Thyroid gland (tissue), 4 donors: Measurements from ENCODE around the gene ENKD1. TPM values are rescaled to one million over a fixed set of nuclear protein-coding genes. Genes with fewer than 3 reads are reported as not detected.
A peak's percentile ranks its signal among the peaks of the same experiment; 100 is the strongest.
"Not testable (repeated sequence)": the region's sequence is repeated elsewhere in the genome, so short reads cannot be mapped to it uniquely, and the experiment has no call there.

Source experiments
- DNase-seq, 2 donors: peaks; one replicate each; pipeline ENCODE4 v3.0.0-alpha.2; 2019
- H3K27ac ChIP-seq, 3 donors: fragments of 200-600 bp; sonication (generic); 1 replicate in 2 of 3; 2 replicates in 1 of 3; pipeline ENCODE4 v1.5.1; 2016 to 2019; ENCODE audit warnings: mild to moderate bottlenecking in 1 of 3, moderate library complexity in 1 of 3
- H3K27me3 ChIP-seq: fragments of 200-600 bp; sonication (generic); one replicate; pipeline ENCODE4 v1.5.1; 2019
- H3K36me3 ChIP-seq, 2 donors: fragments of 200-600 bp; sonication (generic); one replicate each; pipeline ENCODE4 v1.5.1; 2016 to 2019
- H3K4me1 ChIP-seq, 2 donors: fragments of 200-600 bp; sonication (generic); one replicate each; pipeline ENCODE4 v1.5.1; 2017 to 2019
- H3K4me3 ChIP-seq, 3 donors: fragments of 200-600 bp; sonication (generic); replicated peaks in 1 of 3; 1 replicate in 2 of 3; 2 replicates in 1 of 3; pipeline ENCODE4 v1.5.1; 2016; ENCODE audit warnings: mild to moderate bottlenecking in 1 of 3
- H3K9me3 ChIP-seq: fragments of 200-600 bp; sonication (generic); one replicate; pipeline ENCODE4 v1.5.1; 2017
- POLR2A ChIP-seq, 2 donors: fragments of 450-650 bp; IDR thresholded peaks; one replicate each; pipeline ENCODE4 v1.6.1; 2017; ENCODE audit warnings: antibody characterized with exemption in 2 of 2, mild to moderate bottlenecking in 2 of 2, moderate library complexity in 1 of 2
- WGBS, 2 donors: methylation state at CpG; one replicate each; pipeline ENCODE4 v1.1.5; 2017; 5-methylcytosine and 5-hydroxymethylcytosine counted together
- intact Hi-C: fragments of 100-400 bp; cut with DNase I; formaldehyde crosslinking; loops from one replicate; pipeline ENCODE4 v1.15.1; 2023
- total RNA-seq, 4 donors: library from RNA; depleted of rRNA; stranded (reverse); fragments of >200 nt; gene quantifications; one replicate each; pipeline ENCODE4 v1.2.3, GENCODE V29; 2016
- TF ChIP-seq, protein P1 (sequence below), 6 experiments: fragments of 200-600 bp in 3 of 6; fragments of 450-650 bp in 3 of 6; sonication (generic) in 3 of 6; IDR thresholded peaks; one replicate each; pipeline ENCODE4 v1.5.1; 2016 to 2019; ENCODE audit warnings: antibody characterized with exemption in 6 of 6, mild to moderate bottlenecking in 2 of 6, inconsistent platforms in 1 of 6, moderate library complexity in 1 of 6

The ENKD1 gene
- total RNA-seq, 4 donors from 2014 or later: 14.2 to 33.2 (median 21.9) TPM

DNA sequence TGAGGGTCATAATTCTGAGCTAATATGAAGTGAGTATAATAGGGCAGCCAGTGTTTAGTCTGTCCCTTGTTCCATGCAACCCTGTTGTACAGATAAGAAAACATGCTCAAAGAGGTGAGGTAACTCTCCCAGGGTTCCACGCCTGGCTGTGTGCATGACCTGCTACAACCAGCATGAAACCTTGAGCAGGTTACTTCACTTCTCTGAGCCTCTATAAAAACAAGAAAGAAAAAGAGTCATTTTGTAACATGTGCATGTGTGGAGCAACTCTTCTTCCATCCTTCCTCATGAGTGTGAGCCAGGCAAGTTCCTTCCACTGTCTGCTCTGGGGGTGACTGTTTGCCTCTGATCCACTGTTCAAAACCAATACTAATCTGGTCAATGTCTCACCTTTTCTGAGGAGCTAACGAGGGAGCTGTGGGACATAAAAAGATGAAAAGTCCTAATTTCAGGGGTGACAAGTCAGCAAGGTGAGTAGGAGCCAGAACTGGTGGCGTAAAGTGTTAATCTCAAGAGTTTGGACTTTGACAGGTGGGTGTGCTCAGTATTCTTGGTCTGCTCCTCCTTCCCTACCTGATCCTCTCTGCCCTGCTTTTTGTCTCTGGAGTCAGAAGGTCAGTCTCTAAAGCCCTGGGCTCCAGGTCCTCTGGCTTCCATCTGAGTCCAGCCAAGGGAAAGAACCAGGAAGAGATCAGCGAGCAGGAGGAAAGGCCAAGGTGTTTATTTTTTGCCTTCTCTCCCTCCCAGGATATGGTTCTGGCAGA lies 31.1 kb upstream of the ENKD1 start:
- no peak for DNase-seq

DNA sequence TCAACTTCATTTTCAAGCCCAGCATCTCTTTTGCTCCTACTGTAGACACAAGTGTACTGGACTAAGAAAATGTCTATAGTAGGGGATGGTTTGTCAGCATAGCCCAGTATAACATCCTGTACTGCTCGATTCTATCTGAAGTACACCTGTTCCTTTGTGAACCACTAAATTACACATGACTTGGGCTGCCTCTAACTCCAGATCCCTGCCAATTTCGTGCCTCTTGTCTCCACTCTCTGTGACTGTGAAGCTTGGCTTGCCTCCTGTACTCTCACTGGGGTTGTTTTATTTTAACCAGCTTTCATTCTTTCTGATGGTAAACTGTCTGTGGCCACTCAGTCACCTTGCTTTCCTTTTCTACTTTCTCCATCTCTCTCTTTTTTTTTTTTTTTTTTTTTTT lies 28.1 kb upstream of the ENKD1 start:
- Histone ChIP-seq H3K4me1 (peaks cover 6 to 12% of the 10 kb centered on the region in 2 donors), H3K9me3 (no peaks in the 10 kb centered on the region), H3K27me3 (no peaks in the 10 kb centered on the region), H3K4me3 (no peak overlapping the region), H3K36me3 (no peaks in the 10 kb centered on the region), H3K27ac (no peak overlapping the region)
- no peak for TF ChIP-seq POLR2A (IDR thresholded peaks at IDR 0.05)
- TF ChIP-seq, protein P1, sequence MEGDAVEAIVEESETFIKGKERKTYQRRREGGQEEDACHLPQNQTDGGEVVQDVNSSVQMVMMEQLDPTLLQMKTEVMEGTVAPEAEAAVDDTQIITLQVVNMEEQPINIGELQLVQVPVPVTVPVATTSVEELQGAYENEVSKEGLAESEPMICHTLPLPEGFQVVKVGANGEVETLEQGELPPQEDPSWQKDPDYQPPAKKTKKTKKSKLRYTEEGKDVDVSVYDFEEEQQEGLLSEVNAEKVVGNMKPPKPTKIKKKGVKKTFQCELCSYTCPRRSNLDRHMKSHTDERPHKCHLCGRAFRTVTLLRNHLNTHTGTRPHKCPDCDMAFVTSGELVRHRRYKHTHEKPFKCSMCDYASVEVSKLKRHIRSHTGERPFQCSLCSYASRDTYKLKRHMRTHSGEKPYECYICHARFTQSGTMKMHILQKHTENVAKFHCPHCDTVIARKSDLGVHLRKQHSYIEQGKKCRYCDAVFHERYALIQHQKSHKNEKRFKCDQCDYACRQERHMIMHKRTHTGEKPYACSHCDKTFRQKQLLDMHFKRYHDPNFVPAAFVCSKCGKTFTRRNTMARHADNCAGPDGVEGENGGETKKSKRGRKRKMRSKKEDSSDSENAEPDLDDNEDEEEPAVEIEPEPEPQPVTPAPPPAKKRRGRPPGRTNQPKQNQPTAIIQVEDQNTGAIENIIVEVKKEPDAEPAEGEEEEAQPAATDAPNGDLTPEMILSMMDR (IDR thresholded peaks at IDR 0.05): no peak
- 21 to 28% methylated on average over 2 of the region's 2 CpGs for WGBS, 2 donors
- peak; percentile 80 to 81 for DNase-seq
- intact Hi-C loops: no loop called here

More for the DNA sequence above, 31.1 kb upstream of the ENKD1 start:
- no peaks in the 10 kb centered on the region for H3K36me3 ChIP-seq
- no peaks in the 10 kb centered on the region for H3K27me3 ChIP-seq
- WGBS, 2 donors: 75 to 87% methylated on average over 4 of the region's 4 CpGs
- H3K27ac ChIP-seq: no peak overlapping the region
- H3K9me3 ChIP-seq: no peaks in the 10 kb centered on the region
- intact Hi-C loops: no loop called here
- H3K4me3 ChIP-seq: no peak overlapping the region
- TF ChIP-seq, protein P1 (IDR thresholded peaks at IDR 0.05): no peak
- no peak for TF ChIP-seq POLR2A (IDR thresholded peaks at IDR 0.05)
- H3K4me1 ChIP-seq: peaks cover 6 to 12% of the 10 kb centered on the region in 2 donors

DNA sequence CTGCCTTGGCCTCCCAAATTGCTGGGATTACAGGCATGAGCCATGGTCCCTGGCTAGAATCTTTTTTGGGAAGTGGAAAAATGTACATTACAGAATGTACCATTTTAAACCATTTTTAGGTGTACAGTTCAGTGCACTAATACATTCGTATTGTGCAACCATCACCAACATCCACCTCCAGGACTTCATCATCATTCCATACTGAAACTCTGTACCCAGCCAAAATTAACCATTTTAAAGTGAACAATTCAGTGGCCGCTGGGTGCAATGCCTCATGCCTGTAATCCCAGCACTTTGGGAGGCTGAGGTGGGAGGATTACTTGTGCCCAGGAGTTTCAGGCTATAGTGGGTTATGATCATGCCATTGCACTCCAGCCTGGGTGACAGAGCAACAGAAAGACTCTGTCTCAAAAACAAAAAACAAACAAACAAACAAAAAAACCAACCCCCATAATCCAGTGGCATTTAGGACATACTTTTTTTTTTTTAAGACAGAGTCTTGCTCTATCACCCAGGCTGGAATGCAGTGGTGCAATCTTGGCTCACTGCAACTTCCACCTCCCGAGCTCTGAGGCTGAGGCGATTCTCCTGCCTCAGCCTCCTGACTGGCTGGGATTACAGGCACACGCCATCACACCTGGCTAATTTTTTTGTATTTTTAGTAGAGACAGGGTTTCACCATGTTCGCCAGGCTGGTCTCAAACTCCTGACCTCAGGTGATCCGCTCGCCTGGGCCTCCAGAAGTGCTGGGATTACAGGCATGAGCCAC lies 27.2 kb upstream of the ENKD1 start:
- 95 to 96% methylated on average over 8 of the region's 8 CpGs for WGBS, 2 donors
- H3K36me3 ChIP-seq, H3K27ac ChIP-seq, H3K9me3 ChIP-seq, H3K4me3 ChIP-seq, intact Hi-C loops, H3K27me3 ChIP-seq, DNase-seq: not testable (repeated sequence)
- peaks cover 6 to 12% of the 10 kb centered on the region in 2 donors for H3K4me1 ChIP-seq

DNA sequence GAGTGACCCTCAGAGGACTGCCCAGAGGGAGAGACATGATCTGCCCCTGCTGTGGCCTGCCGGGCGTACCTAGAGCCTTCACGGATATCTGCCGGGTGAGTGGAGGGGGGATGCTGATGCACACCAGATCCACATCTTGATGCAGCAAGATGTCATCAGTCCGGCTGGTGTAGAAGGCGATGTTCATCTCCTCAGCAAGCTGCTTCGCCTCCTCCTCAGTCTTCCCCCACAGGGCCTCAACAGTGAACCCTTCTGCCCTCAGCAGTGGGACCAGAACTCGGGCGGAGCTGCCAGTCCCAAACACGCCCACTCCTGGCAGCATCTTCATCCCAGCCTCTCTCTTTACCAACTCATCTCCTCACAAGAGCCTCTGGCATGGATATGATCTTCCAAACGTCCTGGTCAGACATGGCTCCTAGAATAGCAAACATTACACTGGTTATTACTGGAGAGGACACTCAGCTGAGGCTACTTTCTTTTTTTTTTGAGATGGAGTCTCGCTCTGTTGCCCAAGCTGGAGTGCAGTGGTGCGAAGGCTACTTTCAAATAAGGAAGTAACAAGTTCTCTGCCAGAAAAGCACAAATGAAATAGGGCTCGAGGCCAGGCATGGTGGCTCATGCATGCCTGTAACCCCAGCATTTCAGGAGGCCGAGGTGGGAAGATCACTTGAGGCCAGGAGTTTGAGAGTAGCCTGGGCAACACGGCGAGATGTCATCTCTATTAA lies 19.0 kb upstream of the ENKD1 start:
- Histone ChIP-seq H3K36me3 (no peaks in the 10 kb centered on the region), H3K27me3 (no peaks in the 10 kb centered on the region), H3K4me1 (peaks cover 15 to 28% of the 10 kb centered on the region in 2 donors), H3K27ac (peak overlapping the region in 2 of 3 donors; percentile 40 to 61), H3K4me3 (no peak overlapping the region), H3K9me3 (no peaks in the 10 kb centered on the region)
- intact Hi-C loops: no loop called here
- WGBS, 2 donors: 54 to 65% methylated on average over 14 to 17 of the region's 17 CpGs
- no peak for TF ChIP-seq POLR2A (IDR thresholded peaks at IDR 0.05)
- TF ChIP-seq, protein P1 (IDR thresholded peaks at IDR 0.05): no peak
- DNase-seq: peak; percentile 76 to 81

DNA sequence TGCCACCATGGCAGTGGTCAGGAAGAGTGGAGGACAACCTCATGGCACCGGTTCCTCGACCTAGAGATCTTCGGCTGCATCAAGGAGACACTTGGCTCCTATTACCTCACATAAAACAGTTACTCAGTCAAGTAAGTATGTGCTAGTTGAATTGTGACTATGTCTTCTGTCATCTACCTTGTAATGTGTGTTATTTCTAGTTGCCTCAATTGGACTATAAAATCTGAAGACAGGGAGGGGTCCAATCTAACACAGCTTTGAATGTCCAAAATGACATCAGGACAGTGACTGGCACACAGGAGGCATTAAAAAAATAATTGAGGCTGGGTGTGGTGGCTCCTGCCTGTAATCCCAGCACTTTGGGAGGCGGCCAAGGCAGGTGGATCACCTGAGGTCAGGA lies 17.2 kb upstream of the ENKD1 start:
- intact Hi-C loops: no loop called here
- TF ChIP-seq POLR2A (IDR thresholded peaks at IDR 0.05): no peak
- TF ChIP-seq, protein P1 (IDR thresholded peaks at IDR 0.05): no peak
- H3K27ac ChIP-seq: no peak overlapping the region

More for the DNA sequence above, 17.2 kb upstream of the ENKD1 start:
- H3K27me3 ChIP-seq: no peaks in the 10 kb centered on the region
- peaks cover 15 to 28% of the 10 kb centered on the region in 2 donors for H3K4me1 ChIP-seq
- H3K9me3 ChIP-seq: no peaks in the 10 kb centered on the region
- H3K4me3 ChIP-seq: no peak overlapping the region
- no peaks in the 10 kb centered on the region for H3K36me3 ChIP-seq
- 96 to 98% methylated on average over 4 of the region's 4 CpGs for WGBS, 2 donors
- DNase-seq: no peak
